Midbrain (tissue), 1 donor: ENCODE data around the gene KRTAP5-2.
"Not testable (repeated sequence)": the region's sequence is repeated elsewhere in the genome, so short reads cannot be mapped to it uniquely, and the experiment has no call there.

Experiments
- DNase-seq: peaks from one replicate; lab custom pipeline; 2025; lab: John Stamatoyannopoulos, UW

The KRTAP5-2 gene

GRCh38 chr11:1628506-1629325, 30.6 kb upstream of the KRTAP5-2 start:
- peak; percentile 45 for DNase-seq

DNA sequence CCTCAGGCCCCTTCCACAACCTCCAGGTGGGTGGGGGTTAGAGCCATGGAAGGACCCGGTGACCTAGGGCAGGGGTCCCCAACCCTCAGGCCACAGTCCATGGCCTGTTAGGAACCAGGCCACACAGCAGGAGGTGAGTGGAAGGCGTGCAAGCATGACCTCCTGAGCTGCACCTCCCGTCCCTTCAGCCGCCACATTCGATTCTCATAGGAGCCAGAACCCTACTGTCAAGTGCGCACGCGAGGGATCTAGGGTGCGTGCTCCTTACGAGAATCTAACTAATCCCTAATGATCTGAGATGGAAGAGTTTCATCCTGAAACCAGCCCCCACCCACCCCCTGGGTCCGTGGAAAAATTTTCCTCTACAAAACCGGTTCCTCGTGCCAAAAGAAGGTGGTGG, 27.4 kb upstream of the KRTAP5-2 start:
- no peak for DNase-seq

DNA sequence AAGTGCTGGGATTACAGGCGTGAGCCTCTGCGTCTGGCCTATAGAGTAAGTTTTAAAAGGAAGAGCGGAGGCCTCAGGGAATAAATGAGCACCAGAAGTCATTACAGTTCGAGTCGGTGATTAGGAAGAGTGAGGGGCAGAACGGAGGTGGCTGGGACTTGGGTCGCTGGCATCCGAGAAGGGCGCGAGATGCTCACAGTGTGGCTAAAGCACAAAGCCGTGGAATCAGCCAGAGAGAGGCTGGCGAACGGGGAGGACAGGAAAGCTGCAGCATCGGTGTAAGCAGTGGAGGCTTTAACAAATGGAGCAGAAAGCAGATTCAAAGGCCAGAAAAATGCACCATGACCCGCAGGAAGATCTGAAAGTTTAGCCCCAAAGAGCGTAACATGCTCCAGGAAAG, 26.5 kb upstream of the KRTAP5-2 start:
- no peak for DNase-seq

GRCh38 chr11:1623716-1624115, 25.6 kb upstream of the KRTAP5-2 start:
- DNase-seq, result no peak

DNA sequence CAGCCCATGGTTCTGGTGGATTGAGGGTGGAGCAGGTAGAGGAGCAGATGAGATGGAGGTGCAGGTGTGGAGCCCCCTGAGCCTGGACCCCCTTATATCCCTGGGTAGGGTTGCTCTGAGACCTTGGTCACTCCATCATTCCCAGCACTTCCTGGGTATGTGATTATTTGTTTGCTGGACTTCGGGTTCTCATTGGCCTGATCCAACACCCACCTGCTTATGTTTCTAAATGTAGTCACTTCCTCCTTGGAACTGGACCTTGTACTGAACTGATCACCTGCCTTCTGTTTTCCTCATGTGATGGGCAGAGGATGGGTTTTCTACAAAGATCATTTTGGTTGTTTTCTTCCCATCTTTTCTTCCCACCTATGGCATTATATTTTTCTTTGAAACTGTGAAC, 24.0 kb upstream of the KRTAP5-2 start, which contains the start of gene KRTAP5-4:
Gene KRTAP5-4, minus strand, starts transcription at position 53 of the 400 bp plus-strand sequence. Its CDS starts 45 bp downstream, at position 8.
- DNase-seq, result no peak

DNA sequence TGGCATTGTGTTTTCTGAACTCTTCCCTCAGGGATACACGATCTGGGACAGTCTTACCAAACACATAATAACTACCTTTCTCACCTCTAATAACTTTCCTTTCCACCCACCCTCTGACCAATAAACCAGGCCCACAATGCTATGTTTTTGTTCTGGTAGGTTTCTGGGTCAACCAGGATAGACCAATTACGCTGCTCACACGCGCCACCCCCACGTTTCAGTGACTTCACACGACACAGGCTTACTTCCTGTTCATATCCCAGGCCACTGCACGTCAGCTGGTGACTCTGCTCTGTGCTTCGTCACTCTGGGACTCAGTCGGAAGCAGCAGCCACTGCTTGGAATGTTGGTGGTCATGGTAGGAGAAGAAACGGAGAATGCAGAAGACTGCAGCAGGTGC, 21.4 kb upstream of the KRTAP5-2 start:
- no peak for DNase-seq

GRCh38 chr11:1618231-1618630, 20.1 kb upstream of the KRTAP5-2 start:
- no peak for DNase-seq

DNA sequence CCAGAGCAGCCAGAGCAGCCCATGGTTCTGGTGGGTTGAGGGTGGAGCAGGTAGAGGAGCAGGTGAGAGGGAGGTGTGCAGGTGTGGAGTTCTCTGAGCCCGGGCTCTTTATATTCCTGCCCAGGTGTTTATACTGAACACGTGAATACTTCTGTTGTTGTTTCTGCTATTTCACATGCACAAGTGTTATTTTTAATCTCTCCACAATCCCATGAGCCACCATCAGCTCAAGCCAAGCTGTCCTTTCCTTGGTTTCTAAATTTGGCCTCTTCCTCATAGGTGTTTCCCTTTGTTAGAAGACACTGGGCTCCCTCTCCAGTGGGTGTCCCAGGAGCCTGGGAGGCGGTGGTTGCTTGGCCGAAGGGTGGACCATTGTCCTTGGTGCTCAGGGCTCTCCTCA, 10.3 kb upstream of the KRTAP5-2 start, which contains the start of gene KRTAP5-3:
Gene KRTAP5-3, minus strand, starts transcription at position 101 of the 400 bp plus-strand sequence. Its CDS starts 78 bp downstream, at position 23.
- no peak for DNase-seq

DNA sequence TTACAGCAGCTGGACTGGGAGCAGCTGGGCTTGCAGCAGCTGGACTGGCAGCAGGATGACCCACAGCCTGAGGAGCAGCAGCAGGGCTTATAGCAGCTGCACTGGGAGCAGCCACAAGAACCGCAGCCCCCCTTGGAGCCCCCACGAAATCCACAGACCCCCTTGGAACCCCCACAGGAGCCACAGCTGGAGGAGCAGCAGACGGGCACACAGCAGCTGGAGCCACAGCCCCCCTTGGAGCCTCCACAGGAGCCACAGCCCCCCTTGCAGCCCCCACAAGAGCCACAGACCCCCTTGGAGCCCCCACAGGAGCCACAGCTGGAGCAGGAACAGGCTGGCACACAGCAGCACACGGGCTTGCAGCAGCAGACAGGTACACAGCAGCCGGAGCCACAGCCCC, 9.8 kb upstream of the KRTAP5-2 start:
- not testable (repeated sequence) for DNase-seq

DNA sequence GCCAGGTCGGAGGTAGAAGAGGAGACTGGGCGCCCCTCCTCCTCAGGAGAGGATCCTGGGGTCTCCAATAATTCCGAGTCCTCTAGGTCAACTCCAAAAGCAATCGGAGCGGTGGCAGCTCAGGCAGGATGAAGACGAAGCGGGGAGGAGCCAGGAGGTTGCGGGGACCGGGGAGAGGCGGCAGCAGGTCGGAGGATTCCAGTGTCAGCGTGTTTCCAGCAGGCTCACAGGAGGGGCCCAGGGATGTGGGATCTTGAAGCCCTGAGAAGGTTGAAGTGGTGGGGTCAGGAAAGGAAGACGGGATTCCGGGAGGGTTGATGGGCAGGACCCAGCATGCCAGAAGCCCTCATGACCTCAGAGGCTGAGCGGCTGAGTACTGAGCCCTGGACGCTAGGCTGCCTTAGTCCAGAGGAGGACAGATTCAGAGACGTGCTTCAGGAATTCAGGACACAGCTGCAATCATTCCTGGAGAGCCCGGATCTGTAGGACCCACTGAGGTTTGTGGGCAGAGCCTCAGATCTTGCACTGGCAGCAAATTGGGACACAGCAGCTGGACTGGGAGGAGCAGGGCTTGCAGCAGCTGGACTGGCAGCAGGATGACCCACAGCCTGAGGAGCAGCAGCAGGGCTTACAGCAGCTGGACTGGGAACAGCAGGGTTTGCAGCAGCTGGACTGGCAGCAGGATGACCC, 9.2 kb upstream of the KRTAP5-2 start:
- not testable (repeated sequence) for DNase-seq

DNA sequence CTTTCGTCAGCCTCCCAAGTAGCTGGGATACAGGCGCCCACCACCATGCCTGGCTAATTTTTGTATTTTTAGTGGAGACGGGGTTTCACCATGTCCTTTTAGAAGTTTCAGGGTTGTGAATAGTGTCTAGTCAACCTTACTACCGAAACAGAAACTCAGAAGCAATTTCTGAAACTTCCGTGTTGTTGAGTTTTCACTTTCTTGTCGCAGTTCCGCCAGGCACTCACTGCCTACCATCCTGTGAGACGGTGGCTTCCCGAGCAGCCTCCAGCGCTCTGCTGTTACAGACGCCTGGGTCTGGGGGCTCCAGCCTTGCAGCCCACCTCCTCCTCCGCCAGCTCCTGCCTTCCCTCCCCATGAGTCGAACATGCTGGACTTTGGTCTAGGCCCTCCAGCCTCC, 7.8 kb upstream of the KRTAP5-2 start:
- DNase-seq, result not testable (repeated sequence)

- DNase-seq, result no peak
Observed at GRCh38 chr11:1604711-1605110, 6.6 kb upstream of the KRTAP5-2 start.

GRCh38 chr11:1604181-1604580, 6.1 kb upstream of the KRTAP5-2 start:
- no peak for DNase-seq

DNA sequence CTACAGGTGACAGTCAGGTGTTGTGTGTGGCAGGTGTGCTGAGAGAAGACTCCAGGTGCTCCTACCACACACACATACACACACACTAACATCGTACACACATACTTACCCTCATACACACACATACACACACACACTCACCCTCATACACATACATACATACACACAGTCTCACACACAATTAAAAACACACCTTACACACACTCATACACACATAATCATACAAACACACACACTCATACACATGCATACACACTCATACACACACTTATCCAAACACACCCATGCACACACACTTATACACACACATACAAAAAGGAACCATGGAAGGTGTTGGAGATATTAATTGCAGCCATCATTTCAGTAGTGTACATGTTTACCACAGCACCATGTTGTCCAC, 5.5 kb upstream of the KRTAP5-2 start:
- no peak for DNase-seq

DNA sequence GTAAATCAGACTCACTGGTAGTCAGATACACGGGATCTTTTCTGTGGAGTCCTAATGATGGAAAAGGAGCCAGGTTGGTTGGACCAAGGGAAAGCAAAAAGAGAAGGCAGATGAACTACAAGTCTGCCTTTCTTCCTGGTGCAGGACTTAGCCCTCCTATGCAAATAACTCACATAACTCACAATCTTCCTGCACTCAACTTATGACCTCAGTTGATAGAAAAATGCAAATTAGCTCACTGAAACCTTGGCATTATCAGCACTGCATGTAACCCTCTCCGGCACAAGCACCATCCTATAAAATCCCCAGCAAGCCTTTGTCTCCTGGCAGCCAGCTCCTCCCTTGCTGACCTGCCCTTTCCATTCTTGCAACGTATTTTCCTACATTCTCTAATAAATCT, 3.6 kb upstream of the KRTAP5-2 start:
- not testable (repeated sequence) for DNase-seq

GRCh38 chr11:1600626-1601025, 2.5 kb upstream of the KRTAP5-2 start:
- peak; percentile 54 for DNase-seq

- DNase-seq, result no peak
Observed at GRCh38 chr11:1598816-1599215, 722 bp upstream of the KRTAP5-2 start.

DNA sequence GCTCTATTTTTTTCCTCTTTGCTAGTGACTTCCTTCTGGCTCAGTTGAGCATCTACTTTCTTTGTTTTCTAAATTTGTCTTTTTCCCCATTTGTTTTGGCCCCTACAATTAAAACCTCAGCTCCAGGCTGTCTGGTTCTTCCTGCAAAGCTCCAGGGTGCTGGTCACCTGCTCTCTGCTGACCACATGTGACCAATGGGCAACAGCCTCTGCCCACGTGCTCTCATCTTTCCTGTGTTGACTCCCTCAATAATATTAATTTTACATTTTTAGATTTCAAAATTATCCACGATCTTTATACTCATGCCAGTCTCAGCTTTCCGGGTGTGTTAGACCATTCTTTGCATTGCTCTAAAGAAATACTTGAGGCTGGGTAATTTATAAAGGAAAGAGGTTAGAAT, 312 bp upstream of the KRTAP5-2 start:
- not testable (repeated sequence) for DNase-seq

DNA sequence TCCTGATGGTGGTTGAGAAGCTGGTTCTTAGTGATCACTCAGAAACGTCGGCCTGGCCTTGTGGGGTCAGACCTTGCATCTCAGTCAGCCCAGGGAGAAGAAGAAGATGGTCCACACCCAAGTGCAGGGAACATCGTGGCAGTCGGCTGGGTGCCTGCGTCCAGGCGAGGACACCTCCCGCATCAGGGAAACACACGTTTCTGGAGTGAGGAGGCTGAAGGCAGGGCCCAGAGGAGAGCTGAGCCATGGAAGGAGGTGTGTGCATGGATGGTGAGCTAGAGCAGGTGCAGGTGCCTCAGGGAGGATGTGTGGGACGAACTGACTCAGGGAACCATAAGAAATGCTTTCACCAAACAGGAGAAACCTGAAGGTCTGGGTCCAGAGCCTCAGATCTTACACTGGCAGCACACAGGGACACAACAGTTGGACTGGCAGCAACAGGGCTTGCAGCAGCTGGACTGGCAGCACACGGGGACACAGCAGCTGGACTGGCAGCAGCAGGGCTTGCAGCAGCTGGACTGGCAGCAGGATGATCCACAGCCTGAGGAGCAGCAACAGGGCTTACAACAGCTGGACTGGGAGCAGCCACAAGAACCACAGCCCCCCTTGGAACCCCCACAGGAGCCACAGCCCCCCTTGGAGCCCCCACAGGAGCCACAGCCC, 632 bp downstream of the KRTAP5-2 start:
- no peak for DNase-seq

DNA sequence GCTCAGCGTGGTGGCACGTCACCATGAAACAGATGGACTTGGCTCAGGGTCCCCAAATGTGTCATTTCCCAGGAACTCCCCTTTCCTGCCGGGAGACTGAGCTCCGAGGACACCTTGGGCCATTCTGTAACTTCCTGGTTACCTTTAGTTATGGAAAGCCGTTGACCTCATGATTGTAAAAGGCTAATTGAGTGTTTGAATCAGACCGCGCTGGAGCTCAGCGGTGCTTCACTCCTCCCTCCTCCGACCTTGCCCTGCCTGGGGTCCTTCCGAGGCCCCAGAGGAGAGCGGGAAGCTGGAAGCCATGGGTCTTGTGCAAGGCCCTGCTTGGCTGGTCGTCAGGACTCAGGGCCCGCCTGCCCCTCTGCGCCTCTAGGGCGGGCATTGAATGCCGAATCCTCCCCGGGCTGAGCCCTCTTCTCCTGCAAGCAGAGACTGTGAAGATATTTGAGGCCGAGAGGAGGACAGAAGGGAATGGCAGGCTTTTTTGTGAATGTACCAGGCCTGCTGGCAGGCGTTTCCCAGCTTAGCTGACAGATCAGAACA, 1.4 kb downstream of the KRTAP5-2 start:
- not testable (repeated sequence) for DNase-seq

DNA sequence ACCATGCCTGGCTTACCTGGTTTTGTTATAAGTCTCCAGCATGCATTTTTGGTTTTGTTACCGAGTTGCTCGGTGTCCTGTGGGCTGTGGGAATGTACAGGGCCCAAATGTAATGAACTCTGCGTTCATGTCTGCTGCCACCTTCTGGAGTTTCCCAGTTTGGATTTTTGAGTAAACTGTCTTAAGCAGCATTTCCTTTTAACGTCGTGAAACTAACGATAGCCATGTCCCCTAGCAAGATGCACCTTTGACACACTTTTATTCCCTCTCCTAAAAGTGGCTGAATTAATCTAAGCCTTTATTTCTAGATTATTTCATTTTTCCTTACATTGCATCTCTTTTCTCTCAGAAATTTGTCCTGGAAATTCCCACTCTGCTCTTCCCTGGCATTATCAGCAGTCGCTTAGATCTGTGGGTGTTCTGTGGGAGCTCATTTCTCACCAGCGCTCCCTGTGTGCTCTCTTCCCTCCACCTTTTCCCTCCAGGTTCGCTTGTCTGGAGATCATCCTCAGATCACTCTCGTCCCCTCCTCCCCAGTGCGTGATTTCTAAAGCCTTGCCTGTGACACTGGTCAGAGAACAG, 2.0 kb downstream of the KRTAP5-2 start:
- not testable (repeated sequence) for DNase-seq

DNA sequence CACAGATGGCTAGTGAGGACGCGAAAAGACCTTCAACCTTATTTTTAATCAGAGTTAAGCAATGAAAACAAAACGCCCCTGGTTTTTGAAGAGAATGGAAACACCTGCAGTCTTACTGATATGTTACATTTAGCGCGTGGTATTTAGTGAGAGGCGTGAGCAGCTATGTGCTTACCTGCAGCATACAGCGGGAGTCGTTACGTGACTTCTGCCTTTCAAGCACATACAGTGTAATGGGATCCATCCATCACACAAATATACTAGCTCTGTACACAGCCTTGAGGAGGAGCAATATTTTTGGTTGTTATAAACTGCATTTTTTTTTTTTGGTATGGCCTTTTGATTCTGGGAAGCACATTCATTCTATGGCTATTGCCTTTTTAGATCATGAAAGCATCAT, 5.5 kb downstream of the KRTAP5-2 start:
- DNase-seq, result no peak
